Measurements from ENCODE around the gene CRHR1.

The CRHR1 gene

GRCh38 chr17:45763182-45763581 is 20.9 kb upstream of the CRHR1 start:
- Mint-ChIP-seq H3K36me3 (ENCODE audit: low read depth) (no peaks in the 10 kb centered on the region), H3K27ac (no peak overlapping the region), H3K4me1 (no peaks in the 10 kb centered on the region), H3K9me3 (no peaks in the 10 kb centered on the region), H3K27me3 (ENCODE audit: low read depth, poor library complexity) (peaks cover 31% of the 10 kb centered on the region), H3K4me3 (no peak overlapping the region)
- no peak for TF ChIP-seq CTCF (IDR thresholded peaks at IDR 0.05)
- DNase-seq, result no peak

GRCh38 chr17:45764479-45764878 is 19.6 kb upstream of the CRHR1 start:
- Mint-ChIP-seq H3K36me3 (ENCODE audit: low read depth) (no peaks in the 10 kb centered on the region), H3K9me3 (no peaks in the 10 kb centered on the region), H3K27ac (no peak overlapping the region), H3K27me3 (ENCODE audit: low read depth, poor library complexity) (peaks cover 39% of the 10 kb centered on the region), H3K4me3 (no peak overlapping the region), H3K4me1 (no peaks in the 10 kb centered on the region)
- DNase-seq, result no peak
- TF ChIP-seq CTCF (IDR thresholded peaks at IDR 0.05), result no peak

GRCh38 chr17:45768000-45768399 is 16.1 kb upstream of the CRHR1 start:
- Mint-ChIP-seq H3K9me3 (no peaks in the 10 kb centered on the region), H3K27ac (no peak overlapping the region), H3K27me3 (ENCODE audit: low read depth, poor library complexity) (peaks cover 35% of the 10 kb centered on the region), H3K4me3 (no peak overlapping the region), H3K36me3 (ENCODE audit: low read depth) (no peaks in the 10 kb centered on the region), H3K4me1 (peaks cover 21% of the 10 kb centered on the region)
- DNase-seq, result peak; percentile 30
- no peak for TF ChIP-seq CTCF (IDR thresholded peaks at IDR 0.05)

GRCh38 chr17:45770632-45771270 is 13.4 kb upstream of the CRHR1 start:
- Mint-ChIP-seq H3K27me3 (ENCODE audit: low read depth, poor library complexity) (peaks cover 35% of the 10 kb centered on the region), H3K36me3 (ENCODE audit: low read depth) (no peaks in the 10 kb centered on the region), H3K27ac (no peak overlapping the region), H3K4me1 (peaks cover 21% of the 10 kb centered on the region), H3K9me3 (no peaks in the 10 kb centered on the region), H3K4me3 (peak overlapping the region; percentile 43)
- DNase-seq, result peak; percentile 33
- TF ChIP-seq CTCF (IDR thresholded peaks at IDR 0.05), result no peak

- peak overlapping the region; percentile 43 for H3K4me3 Mint-ChIP-seq
- no peak for TF ChIP-seq CTCF (IDR thresholded peaks at IDR 0.05)
- H3K27ac Mint-ChIP-seq, result no peak overlapping the region
- DNase-seq, result no peak
- peaks cover 37% of the 10 kb centered on the region for H3K27me3 Mint-ChIP-seq (ENCODE audit: low read depth, poor library complexity)
- no peaks in the 10 kb centered on the region for H3K9me3 Mint-ChIP-seq
- no peaks in the 10 kb centered on the region for H3K36me3 Mint-ChIP-seq (ENCODE audit: low read depth)
- H3K4me1 Mint-ChIP-seq, result peaks cover 21% of the 10 kb centered on the region
Measured at GRCh38 chr17:45771271-45771959, 12.7 kb upstream of the CRHR1 start.

GRCh38 chr17:45775148-45775547 is 9.0 kb upstream of the CRHR1 start:
- DNase-seq, result no peak
- H3K4me1 Mint-ChIP-seq, result peaks cover 17% of the 10 kb centered on the region
- no peak for TF ChIP-seq CTCF (IDR thresholded peaks at IDR 0.05)
- no peaks in the 10 kb centered on the region for H3K9me3 Mint-ChIP-seq
- H3K27me3 Mint-ChIP-seq (ENCODE audit: low read depth, poor library complexity), result peaks cover 35% of the 10 kb centered on the region
- no peak overlapping the region for H3K27ac Mint-ChIP-seq
- H3K36me3 Mint-ChIP-seq (ENCODE audit: low read depth), result no peaks in the 10 kb centered on the region
- H3K4me3 Mint-ChIP-seq, result no peak overlapping the region
